SK-N-MC (cell line): ENCODE results near the gene NRAP.

ENCODE experiments used
- EZH2 ChIP-seq: fragments of 200-600 bp; sonication (generic); IDR thresholded peaks from one replicate; pipeline ENCODE4 v1.6.1; 2017; ENCODE audit warnings: antibody characterized with exemption
- FOXP2 ChIP-seq: optimal IDR thresholded peaks from 2 replicates; pipeline ENCODE3; 2011; ENCODE audit warnings: mild to moderate bottlenecking, moderate library complexity; ENCODE audit not compliant: insufficient read depth; ENCODE audit errors: extremely low read length, control extremely low read depth
- POLR2AphosphoS5 ChIP-seq: IDR thresholded peaks from 2 replicates; pipeline ENCODE4 v1.6.1; 2012; ENCODE audit warnings: mild to moderate bottlenecking, low read depth, low read length, borderline replicate concordance

- TF ChIP-seq POLR2AphosphoS5, result no peak
- no peak for TF ChIP-seq EZH2
- no peak for TF ChIP-seq FOXP2
These were observed 114.0 kb downstream of the NRAP start for GRCh38 chr10:113549856-113550255.
